GM06990 (cell line): ENCODE data around the gene TAS2R10.
"Not testable (repeated sequence)": the region's sequence is repeated elsewhere in the genome, so short reads cannot be mapped to it uniquely, and the experiment has no call there.

ENCODE experiments used
- DNase-seq: peaks from one replicate; pipeline ENCODE4 v3.0.0-alpha.2; 2011; ENCODE audit not compliant: insufficient read length; ENCODE audit errors: extremely low read depth
- H3K27me3 ChIP-seq: replicated peaks from 2 replicates; pipeline ENCODE4 v1.6.0; 2011; ENCODE audit warnings: low read length; ENCODE audit not compliant: control insufficient read depth, insufficient read depth
- H3K36me3 ChIP-seq: 2 replicates; pipeline ENCODE4 v1.5.1; 2011; ENCODE audit warnings: low read length; ENCODE audit not compliant: control insufficient read depth, insufficient read depth
- H3K4me3 ChIP-seq: replicated peaks from 2 replicates; pipeline ENCODE4 v1.5.1; 2011; ENCODE audit warnings: low read depth, mild to moderate bottlenecking, control low read depth, low read length
- CTCF ChIP-seq: IDR thresholded peaks from 2 replicates; pipeline ENCODE4 v1.5.1; 2011; ENCODE audit warnings: low read length, control low read depth, mild to moderate bottlenecking, inconsistent platforms; ENCODE audit not compliant: insufficient read depth, poor library complexity, severe bottlenecking

TAS2R10 gene

GRCh38 chr12:10802587-10802986 lies 23.6 kb downstream of the TAS2R10 start, which contains the start of gene TAS2R7:
TSS of gene TAS2R7 (minus strand) at chr12:10802627. CDS start at chr12:10802570, 57 bp downstream.
- no peak for DNase-seq
- Histone ChIP-seq H3K27me3 (no peaks in the 10 kb centered on the region), H3K4me3 (no peak within 1 kb of the TSS), H3K36me3 (no peaks in the 10 kb centered on the region)
- no peak for TF ChIP-seq CTCF

- Histone ChIP-seq H3K36me3 (no peaks in the 10 kb centered on the region), H3K4me3 (no peak overlapping the region), H3K27me3 (no peaks in the 10 kb centered on the region)
- DNase-seq = no peak
- no peak for TF ChIP-seq CTCF
Observed at GRCh38 chr12:10801741-10802140, 24.4 kb downstream of the TAS2R10 start.

- TF ChIP-seq CTCF = no peak
- no peak for DNase-seq
- no peaks in the 10 kb centered on the region for H3K27me3 ChIP-seq
- no peaks in the 10 kb centered on the region for H3K36me3 ChIP-seq
- no peak overlapping the region for H3K4me3 ChIP-seq
Observed at GRCh38 chr12:10794222-10794621, 31.9 kb downstream of the TAS2R10 start.

GRCh38 chr12:10791769-10792168 lies 34.4 kb downstream of the TAS2R10 start:
- not testable (repeated sequence) for H3K27me3 ChIP-seq, H3K36me3 ChIP-seq, H3K4me3 ChIP-seq

GRCh38 chr12:10783252-10783651 lies 42.9 kb downstream of the TAS2R10 start:
- DNase-seq = no peak
- Histone ChIP-seq H3K27me3 (no peaks in the 10 kb centered on the region), H3K4me3 (no peak overlapping the region), H3K36me3 (no peaks in the 10 kb centered on the region)
- no peak for TF ChIP-seq CTCF

More at GRCh38 chr12:10791769-10792168, 34.4 kb downstream of the TAS2R10 start:
- not testable (repeated sequence) for DNase-seq

- H3K4me3 ChIP-seq = no peak overlapping the region
Observed at GRCh38 chr12:10779103-10779502, 47.1 kb downstream of the TAS2R10 start.

More at GRCh38 chr12:10779103-10779502, 47.1 kb downstream of the TAS2R10 start:
- no peak for DNase-seq
- no peaks in the 10 kb centered on the region for H3K36me3 ChIP-seq
- no peaks in the 10 kb centered on the region for H3K27me3 ChIP-seq
- TF ChIP-seq CTCF = no peak
